ENCODE measurements around the gene KCNA5. TPM values are rescaled to one million over a fixed set of nuclear protein-coding genes. Genes with fewer than 3 reads are reported as not detected.

KCNA5 gene
- total and polyA plus RNA-seq, 2 donors (not counting 1 experiment from before 2014, with no cell fraction given) = 0.20 to 0.72 TPM

DNA sequence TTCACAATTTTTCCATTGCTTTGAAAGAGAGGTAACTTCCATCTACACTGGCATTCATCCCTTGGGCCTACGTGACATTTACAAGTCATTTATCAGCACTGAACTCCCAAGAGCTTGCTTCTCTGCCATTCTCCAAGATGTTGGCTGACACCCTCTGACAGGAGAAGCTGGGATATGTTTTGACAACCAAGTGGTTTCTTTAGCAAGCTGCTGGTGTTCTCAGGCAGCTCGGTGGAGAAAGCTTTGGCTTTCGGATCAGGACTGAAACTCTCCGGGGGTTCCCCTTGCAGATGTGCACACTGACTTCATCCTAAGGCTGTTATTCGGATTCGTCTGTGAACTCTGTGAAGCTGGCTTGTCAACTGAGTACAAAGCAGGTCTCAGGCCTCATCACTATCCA, 15.7 kb downstream of the KCNA5 start:
- intact Hi-C loops (cut with micrococcal nuclease) = no loop called here
- H2AFZ ChIP-seq (ENCODE audit: insufficient read depth, low read depth, low read length, poor library complexity, severe bottlenecking) = no peak overlapping the region
- H3K27me3 ChIP-seq (replicated peaks in 1 of 4; ENCODE audit: control extremely low read depth in 1 of 4, control insufficient read depth in 3 of 4, insufficient read depth in 4 of 4, low read length in 3 of 4) = no peaks in the 10 kb centered on the region
- ChIA-PET POLR2A (interaction anchor here (0.6 kb wide), 1 partner anchor 741 kb away, joined by 4 read pairs; no protein-coding TSS in a partner anchor), CTCF (interaction anchor here (1.3 to 1.6 kb wide), 2 partner anchors 15 to 38 kb away, joined by 3 to 6 read pairs; no protein-coding TSS in a partner anchor)
- Mint-ChIP-seq H3K27me3 (peaks cover 23% of the 10 kb centered on the region), H3K4me1 (peaks cover 2% of the 10 kb centered on the region), H3K9me3 (ENCODE audit: insufficient read depth) (no peaks in the 10 kb centered on the region), H3K27ac (no peak overlapping the region), H3K4me3 (no peak overlapping the region)
- no peak overlapping the region for H3K9ac ChIP-seq (ENCODE audit: low read length)
- 85% methylated on average over 6 of the region's 6 CpGs for WGBS (ENCODE audit: insufficient coverage)
- H4K20me1 ChIP-seq (ENCODE audit: control insufficient read depth, insufficient read depth, low read length, poor library complexity, severe bottlenecking) = no peaks in the 10 kb centered on the region
- no peaks in the 10 kb centered on the region for H3K4me1 ChIP-seq (ENCODE audit: control insufficient read depth in 2 of 2, insufficient read depth in 2 of 2, low read length in 2 of 2)
- no peaks in the 10 kb centered on the region for H3K9me3 ChIP-seq (ENCODE audit: control extremely low read depth in 1 of 3, control insufficient read depth in 2 of 3, insufficient read depth in 1 of 3, low read length in 2 of 3)
- H3K4me3 ChIP-seq (ENCODE audit: control extremely low read depth in 1 of 5, extremely low read depth in 1 of 5, insufficient read depth in 1 of 5, low read depth in 2 of 5, low read length in 4 of 5) = no peak overlapping the region
- TF ChIP-seq CTCF (IDR thresholded peaks at IDR 0.05) (no peak), EZH2 (IDR thresholded peaks at IDR 0.05; ENCODE audit: borderline replicate concordance, insufficient read depth, low read depth, low read length, poor library complexity, severe bottlenecking) (no peak)
- H3K27ac ChIP-seq (ENCODE audit: low read length in 2 of 2) = no peak overlapping the region
- no peaks in the 10 kb centered on the region for H3K36me3 ChIP-seq (replicated peaks in 1 of 2; ENCODE audit: control extremely low read depth in 1 of 2, control insufficient read depth in 1 of 2, extremely low read depth in 1 of 2, insufficient read depth in 2 of 2, low read length in 1 of 2)
- DNase-seq (no peak), ATAC-seq (ENCODE audit: low read depth) (no peak)
- no peak overlapping the region for H3K4me2 ChIP-seq (replicated peaks; ENCODE audit: low read depth, low read length, poor library complexity, severe bottlenecking)
- H3K79me2 ChIP-seq (ENCODE audit: control insufficient read depth, insufficient read depth, low read length) = no peaks in the 10 kb centered on the region

DNA sequence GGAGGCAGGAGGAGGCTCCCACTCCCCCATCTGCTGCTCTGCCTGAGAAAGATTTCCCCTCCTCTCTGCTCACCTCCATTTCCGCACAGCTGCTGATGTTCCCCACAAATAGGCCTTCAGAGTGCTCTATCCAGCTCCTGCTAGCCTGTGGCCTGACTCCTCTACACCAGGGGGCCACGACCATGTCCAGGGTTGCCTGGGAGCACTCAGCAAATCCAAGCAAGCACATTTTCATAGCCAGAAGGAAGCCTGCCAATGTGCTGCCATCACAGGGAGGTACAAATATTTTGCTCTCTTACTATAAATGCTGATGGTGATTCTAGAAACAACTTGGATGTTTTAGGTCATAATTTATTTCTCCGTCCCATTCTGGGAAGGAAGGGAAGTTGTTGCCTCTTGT, 17.3 kb downstream of the KCNA5 start:
- no peak for ATAC-seq (ENCODE audit: low read depth)
- H3K27me3 Mint-ChIP-seq = peaks cover 23% of the 10 kb centered on the region
- Histone ChIP-seq H3K9me3 (ENCODE audit: control extremely low read depth in 1 of 3, control insufficient read depth in 2 of 3, insufficient read depth in 1 of 3, low read length in 2 of 3) (no peaks in the 10 kb centered on the region), H3K36me3 (replicated peaks in 1 of 2; ENCODE audit: control extremely low read depth in 1 of 2, control insufficient read depth in 1 of 2, extremely low read depth in 1 of 2, insufficient read depth in 2 of 2, low read length in 1 of 2) (no peaks in the 10 kb centered on the region), H3K9ac (ENCODE audit: low read length) (no peak overlapping the region), H4K20me1 (ENCODE audit: control insufficient read depth, insufficient read depth, low read length, poor library complexity, severe bottlenecking) (no peaks in the 10 kb centered on the region), H3K4me2 (replicated peaks; ENCODE audit: low read depth, low read length, poor library complexity, severe bottlenecking) (no peak overlapping the region), H3K27ac (ENCODE audit: low read length in 2 of 2) (no peak overlapping the region), H2AFZ (ENCODE audit: insufficient read depth, low read depth, low read length, poor library complexity, severe bottlenecking) (no peak overlapping the region), H3K4me3 (ENCODE audit: control extremely low read depth in 1 of 5, extremely low read depth in 1 of 5, insufficient read depth in 1 of 5, low read depth in 2 of 5, low read length in 4 of 5) (no peak overlapping the region), H3K27me3 (replicated peaks in 1 of 4; ENCODE audit: control extremely low read depth in 1 of 4, control insufficient read depth in 3 of 4, insufficient read depth in 4 of 4, low read length in 3 of 4) (no peaks in the 10 kb centered on the region), H3K79me2 (ENCODE audit: control insufficient read depth, insufficient read depth, low read length) (no peaks in the 10 kb centered on the region), H3K4me1 (ENCODE audit: control insufficient read depth in 2 of 2, insufficient read depth in 2 of 2, low read length in 2 of 2) (no peaks in the 10 kb centered on the region)
- H3K27ac Mint-ChIP-seq = no peak overlapping the region
- H3K4me3 Mint-ChIP-seq = no peak overlapping the region
- no peaks in the 10 kb centered on the region for H3K4me1 Mint-ChIP-seq
- 100% methylated on average over 1 of the region's 3 CpGs for WGBS (ENCODE audit: insufficient coverage)
- CTCF ChIA-PET = interaction anchor here (2.1 kb wide), 1 partner anchor 9 kb away, joined by 6 read pairs; no protein-coding TSS in a partner anchor
- H3K9me3 Mint-ChIP-seq (ENCODE audit: insufficient read depth) = no peaks in the 10 kb centered on the region
- no peak for DNase-seq
- intact Hi-C loops (cut with micrococcal nuclease) = no loop called here
- POLR2A ChIA-PET = no interaction called here
- TF ChIP-seq CTCF (IDR thresholded peaks at IDR 0.05) (no peak), EZH2 (IDR thresholded peaks at IDR 0.05; ENCODE audit: borderline replicate concordance, insufficient read depth, low read depth, low read length, poor library complexity, severe bottlenecking) (no peak)

Measured in B cell (primary cell).